Mucosa of stomach (tissue), 1 donor: Measurements from ENCODE around the gene SERTAD3.
A peak's percentile ranks its signal among the peaks of the same experiment; 100 is the strongest.

Experiments used
- H3K27me3 ChIP-seq: one replicate; pipeline ENCODE4 v1.7.0; 2013; ENCODE audit warnings: mild to moderate bottlenecking, low read length; ENCODE audit not compliant: control insufficient read depth, insufficient read depth
- H3K36me3 ChIP-seq: one replicate; pipeline ENCODE4 v1.7.0; 2013; ENCODE audit warnings: low read length; ENCODE audit not compliant: control insufficient read depth, insufficient read depth
- H3K4me1 ChIP-seq: one replicate; pipeline ENCODE4 v1.7.0; 2013; ENCODE audit warnings: mild to moderate bottlenecking, low read length; ENCODE audit not compliant: control insufficient read depth, insufficient read depth
- H3K4me3 ChIP-seq: one replicate; pipeline ENCODE4 v1.7.0; 2013; ENCODE audit warnings: low read length
- H3K9ac ChIP-seq: one replicate; pipeline ENCODE4 v1.7.0; 2013; ENCODE audit warnings: mild to moderate bottlenecking, low read length, moderate library complexity
- H3K9me3 ChIP-seq: one replicate; pipeline ENCODE4 v1.7.0; 2013; ENCODE audit warnings: mild to moderate bottlenecking, low read length, moderate library complexity; ENCODE audit not compliant: control insufficient read depth
- donor health status: Pancreatic carcinoma.

Gene SERTAD3

GRCh38 chr19:40420766-40421765, 23.1 kb downstream of the SERTAD3 start:
- Histone ChIP-seq H3K9ac (peak overlapping the region; percentile 98), H3K4me1 (peaks cover 31% of the 10 kb centered on the region), H3K4me3 (peak overlapping the region; percentile 64), H3K9me3 (no peaks in the 10 kb centered on the region), H3K36me3 (no peaks in the 10 kb centered on the region), H3K27me3 (no peaks in the 10 kb centered on the region)

- H3K9me3 ChIP-seq = no peaks in the 10 kb centered on the region
- no peaks in the 10 kb centered on the region for H3K27me3 ChIP-seq
- peak overlapping the region; percentile 64 for H3K4me3 ChIP-seq
- H3K9ac ChIP-seq = peak overlapping the region; percentile 98
- H3K36me3 ChIP-seq = no peaks in the 10 kb centered on the region
- peaks cover 31% of the 10 kb centered on the region for H3K4me1 ChIP-seq
These were observed 23.7 kb downstream of the SERTAD3 start for GRCh38 chr19:40420451-40420765.

- Histone ChIP-seq H3K4me3 (no peak overlapping the region), H3K27me3 (no peaks in the 10 kb centered on the region), H3K36me3 (no peaks in the 10 kb centered on the region), H3K4me1 (peaks cover 31% of the 10 kb centered on the region), H3K9me3 (no peaks in the 10 kb centered on the region), H3K9ac (no peak overlapping the region)
These were observed 24.4 kb downstream of the SERTAD3 start for GRCh38 chr19:40419780-40420179.

GRCh38 chr19:40419066-40419612, 25.0 kb downstream of the SERTAD3 start:
- Histone ChIP-seq H3K36me3 (no peaks in the 10 kb centered on the region), H3K4me3 (no peak overlapping the region), H3K9me3 (no peaks in the 10 kb centered on the region), H3K9ac (no peak overlapping the region), H3K4me1 (peaks cover 31% of the 10 kb centered on the region), H3K27me3 (no peaks in the 10 kb centered on the region)

- H3K9ac ChIP-seq = no peak overlapping the region
- H3K36me3 ChIP-seq = no peaks in the 10 kb centered on the region
- no peak overlapping the region for H3K4me3 ChIP-seq
- no peaks in the 10 kb centered on the region for H3K9me3 ChIP-seq
- H3K27me3 ChIP-seq = no peaks in the 10 kb centered on the region
- peaks cover 24% of the 10 kb centered on the region for H3K4me1 ChIP-seq
These were observed 26.1 kb downstream of the SERTAD3 start for GRCh38 chr19:40418040-40418439.

GRCh38 chr19:40417643-40417981, 26.5 kb downstream of the SERTAD3 start:
- H3K27me3 ChIP-seq = no peaks in the 10 kb centered on the region
- no peak overlapping the region for H3K9ac ChIP-seq
- no peak overlapping the region for H3K4me3 ChIP-seq
- peaks cover 20% of the 10 kb centered on the region for H3K4me1 ChIP-seq
- no peaks in the 10 kb centered on the region for H3K36me3 ChIP-seq
- no peaks in the 10 kb centered on the region for H3K9me3 ChIP-seq

GRCh38 chr19:40416918-40417642, 27.1 kb downstream of the SERTAD3 start:
- H3K36me3 ChIP-seq = no peaks in the 10 kb centered on the region
- H3K9ac ChIP-seq = no peak overlapping the region
- no peak overlapping the region for H3K4me3 ChIP-seq
- no peaks in the 10 kb centered on the region for H3K27me3 ChIP-seq
- peaks cover 14% of the 10 kb centered on the region for H3K4me1 ChIP-seq
- no peaks in the 10 kb centered on the region for H3K9me3 ChIP-seq

GRCh38 chr19:40415768-40416167, 28.4 kb downstream of the SERTAD3 start:
- no peaks in the 10 kb centered on the region for H3K27me3 ChIP-seq
- H3K4me1 ChIP-seq = peaks cover 6% of the 10 kb centered on the region
- H3K9me3 ChIP-seq = no peaks in the 10 kb centered on the region
- no peak overlapping the region for H3K4me3 ChIP-seq
- H3K9ac ChIP-seq = no peak overlapping the region
- no peaks in the 10 kb centered on the region for H3K36me3 ChIP-seq

GRCh38 chr19:40414542-40415535, 29.3 kb downstream of the SERTAD3 start:
- no peaks in the 10 kb centered on the region for H3K27me3 ChIP-seq
- no peaks in the 10 kb centered on the region for H3K9me3 ChIP-seq
- H3K4me1 ChIP-seq = peaks cover 6% of the 10 kb centered on the region
- H3K4me3 ChIP-seq = no peak overlapping the region
- no peak overlapping the region for H3K9ac ChIP-seq
- H3K36me3 ChIP-seq = no peaks in the 10 kb centered on the region

- H3K36me3 ChIP-seq = no peaks in the 10 kb centered on the region
- no peaks in the 10 kb centered on the region for H3K9me3 ChIP-seq
- no peaks in the 10 kb centered on the region for H3K27me3 ChIP-seq
- H3K9ac ChIP-seq = peak within 1 kb of the TSS; percentile 3
- no peak within 1 kb of the TSS for H3K4me3 ChIP-seq
- H3K4me1 ChIP-seq = peaks cover 6% of the 10 kb centered on the region
These were observed 30.8 kb downstream of the SERTAD3 start, which contains the start of gene PRX for GRCh38 chr19:40413291-40413845. Gene PRX, minus strand, starts transcription at chr19:40413378. Its CDS starts 5,446 bp downstream, at chr19:40407932.

GRCh38 chr19:40412866-40413265, 31.3 kb downstream of the SERTAD3 start:
- H3K36me3 ChIP-seq = no peaks in the 10 kb centered on the region
- no peaks in the 10 kb centered on the region for H3K27me3 ChIP-seq
- H3K9ac ChIP-seq = no peak overlapping the region
- no peak overlapping the region for H3K4me3 ChIP-seq
- peaks cover 10% of the 10 kb centered on the region for H3K4me1 ChIP-seq
- no peaks in the 10 kb centered on the region for H3K9me3 ChIP-seq
